NB4 (cell line): ENCODE data around the gene NUP62.

Experiments
- MYC ChIP-seq: IDR thresholded peaks from 2 replicates; pipeline ENCODE4 v1.6.1; 2011; ENCODE audit warnings: low read depth, low read length
- POLR2A ChIP-seq: IDR thresholded peaks from 2 replicates; pipeline ENCODE4 v1.6.1; 2011; ENCODE audit warnings: mild to moderate bottlenecking; ENCODE audit not compliant: insufficient read length; ENCODE audit errors: extremely low read depth
- TF ChIP-seq, protein P1 (sequence below): IDR thresholded peaks from one replicate; pipeline ENCODE4 v1.5.1; 2012; ENCODE audit warnings: low read depth, low read length
- TF ChIP-seq, protein P2 (sequence below): IDR thresholded peaks from 2 replicates; pipeline ENCODE4 v1.6.1; 2011; ENCODE audit warnings: low read depth, low read length

DNA sequence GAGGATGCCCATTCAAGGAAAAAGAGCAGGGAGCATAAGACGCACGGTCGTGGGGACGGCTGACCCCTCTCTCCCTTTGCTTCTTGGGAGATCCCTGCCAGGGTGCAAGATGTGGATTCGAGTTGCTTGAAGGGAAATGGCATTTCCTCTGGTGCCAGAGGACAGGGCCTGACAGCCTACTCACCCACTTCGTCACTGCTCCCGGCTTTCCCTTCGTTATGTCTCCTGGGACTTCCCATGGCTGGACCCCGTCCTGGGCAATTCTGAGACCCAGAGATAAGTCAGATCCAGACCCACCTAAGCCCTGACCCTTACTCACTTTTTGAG, 50.6 kb downstream of the NUP62 start:
- TF ChIP-seq, protein P1, sequence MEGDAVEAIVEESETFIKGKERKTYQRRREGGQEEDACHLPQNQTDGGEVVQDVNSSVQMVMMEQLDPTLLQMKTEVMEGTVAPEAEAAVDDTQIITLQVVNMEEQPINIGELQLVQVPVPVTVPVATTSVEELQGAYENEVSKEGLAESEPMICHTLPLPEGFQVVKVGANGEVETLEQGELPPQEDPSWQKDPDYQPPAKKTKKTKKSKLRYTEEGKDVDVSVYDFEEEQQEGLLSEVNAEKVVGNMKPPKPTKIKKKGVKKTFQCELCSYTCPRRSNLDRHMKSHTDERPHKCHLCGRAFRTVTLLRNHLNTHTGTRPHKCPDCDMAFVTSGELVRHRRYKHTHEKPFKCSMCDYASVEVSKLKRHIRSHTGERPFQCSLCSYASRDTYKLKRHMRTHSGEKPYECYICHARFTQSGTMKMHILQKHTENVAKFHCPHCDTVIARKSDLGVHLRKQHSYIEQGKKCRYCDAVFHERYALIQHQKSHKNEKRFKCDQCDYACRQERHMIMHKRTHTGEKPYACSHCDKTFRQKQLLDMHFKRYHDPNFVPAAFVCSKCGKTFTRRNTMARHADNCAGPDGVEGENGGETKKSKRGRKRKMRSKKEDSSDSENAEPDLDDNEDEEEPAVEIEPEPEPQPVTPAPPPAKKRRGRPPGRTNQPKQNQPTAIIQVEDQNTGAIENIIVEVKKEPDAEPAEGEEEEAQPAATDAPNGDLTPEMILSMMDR: no peak
- no peak for TF ChIP-seq POLR2A
- TF ChIP-seq, protein P2, sequence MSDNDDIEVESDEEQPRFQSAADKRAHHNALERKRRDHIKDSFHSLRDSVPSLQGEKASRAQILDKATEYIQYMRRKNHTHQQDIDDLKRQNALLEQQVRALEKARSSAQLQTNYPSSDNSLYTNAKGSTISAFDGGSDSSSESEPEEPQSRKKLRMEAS: no peak
- no peak for TF ChIP-seq MYC
